DND-41 (cell line): Measurements from ENCODE around the gene ARRDC2.
"Not testable (repeated sequence)": the region's sequence is repeated elsewhere in the genome, so short reads cannot be mapped to it uniquely, and the experiment has no call there.

ENCODE experiments used
- CTCF ChIP-seq: IDR thresholded peaks from 2 replicates; pipeline ENCODE4 v1.5.1; 2012; ENCODE audit warnings: borderline replicate concordance, low read length, moderate library complexity, mild to moderate bottlenecking; ENCODE audit not compliant: poor library complexity, severe bottlenecking; ENCODE audit errors: extremely low read depth
- EZH2 ChIP-seq: IDR thresholded peaks from 3 replicates; pipeline ENCODE4 v1.6.1; 2012; ENCODE audit warnings: borderline replicate concordance, low read depth, mild to moderate bottlenecking, moderate library complexity, low read length, inconsistent platforms; ENCODE audit not compliant: severe bottlenecking

- TF ChIP-seq CTCF, EZH2: not testable (repeated sequence)
Measured at GRCh38 chr19:18031401-18031800, 23.4 kb downstream of the ARRDC2 start.
